GM23248 (cell line): ENCODE measurements around the gene KRT84. TPM values are rescaled to one million over a fixed set of nuclear protein-coding genes. Genes with fewer than 3 reads are reported as not detected.

Source experiments
- DNase-seq: peaks from one replicate; pipeline ENCODE4 v3.0.0-alpha.2; 2015
- H2AFZ ChIP-seq: fragments of 200-600 bp; sonication (generic); 2 replicates; pipeline ENCODE4 v1.6.1; 2016; ENCODE audit warnings: antibody characterized with exemption
- H3F3A ChIP-seq: fragments of 200-600 bp; sonication (generic); 2 replicates; pipeline ENCODE4 v1.6.1; 2016; ENCODE audit warnings: mild to moderate bottlenecking, antibody characterized with exemption, mixed run types; ENCODE audit not compliant: insufficient read depth
- H3K27ac ChIP-seq: fragments of 200-600 bp; sonication (generic); 2 replicates; pipeline ENCODE4 v1.5.1; 2016; ENCODE audit warnings: mild to moderate bottlenecking
- H3K27me3 ChIP-seq: fragments of 200-600 bp; sonication (generic); replicated peaks from 2 replicates; pipeline ENCODE4 v1.6.1; 2016; ENCODE audit warnings: mild to moderate bottlenecking; ENCODE audit not compliant: insufficient read depth
- H3K36me3 ChIP-seq: fragments of 200-600 bp; sonication (generic); 2 replicates; pipeline ENCODE4 v1.6.1; 2016; ENCODE audit warnings: low read depth, mild to moderate bottlenecking
- H3K4me1 ChIP-seq: fragments of 200-600 bp; sonication (generic); 2 replicates; pipeline ENCODE4 v1.6.1; 2016; ENCODE audit warnings: mild to moderate bottlenecking; ENCODE audit not compliant: insufficient read depth
- H3K4me2 ChIP-seq: fragments of 200-600 bp; sonication (generic); one replicate; pipeline ENCODE4 v1.6.1; 2016; ENCODE audit warnings: mild to moderate bottlenecking; ENCODE audit not compliant: unreplicated experiment
- H3K4me3 ChIP-seq: fragments of 200-600 bp; sonication (generic); 2 replicates; pipeline ENCODE4 v1.5.1; 2016; ENCODE audit warnings: mild to moderate bottlenecking
- H3K79me2 ChIP-seq: fragments of 200-600 bp; sonication (generic); 2 replicates; pipeline ENCODE4 v1.6.1; 2016; ENCODE audit warnings: mild to moderate bottlenecking; ENCODE audit not compliant: insufficient read depth
- H3K9ac ChIP-seq: fragments of 200-600 bp; sonication (generic); 2 replicates; pipeline ENCODE4 v1.6.1; 2016; ENCODE audit warnings: mild to moderate bottlenecking
- H3K9me2 ChIP-seq: fragments of 200-600 bp; sonication (generic); 2 replicates; pipeline ENCODE4 v1.6.1; 2016; ENCODE audit warnings: mixed run types, mild to moderate bottlenecking, moderate library complexity; ENCODE audit not compliant: insufficient read depth
- H3K9me3 ChIP-seq: fragments of 200-600 bp; sonication (generic); one replicate; pipeline ENCODE4 v1.6.1; 2017; ENCODE audit warnings: low read depth
- H4K20me1 ChIP-seq: fragments of 200-600 bp; sonication (generic); 2 replicates; pipeline ENCODE4 v1.6.0; 2016; ENCODE audit not compliant: insufficient read depth
- EZH2 ChIP-seq: fragments of 200-600 bp; sonication (generic); IDR thresholded peaks from 2 replicates; pipeline ENCODE4 v1.6.1; 2018; ENCODE audit warnings: antibody characterized with exemption, mild to moderate bottlenecking; ENCODE audit not compliant: insufficient read depth, poor library complexity, severe bottlenecking
- EZH2phosphoT487 ChIP-seq: fragments of 200-600 bp; sonication (generic); IDR thresholded peaks from 2 replicates; pipeline ENCODE4 v1.6.1; 2018; ENCODE audit warnings: antibody characterized with exemption, moderate library complexity, mild to moderate bottlenecking, low read depth; ENCODE audit not compliant: insufficient read depth
- WGBS, 2 experiments: methylation state at CpG; one replicate each; pipeline ENCODE4 v1.1.6; 2015 to 2017; ENCODE audit warnings: low lambda C conversion rate in 2 of 2, low coverage in 1 of 2; ENCODE audit errors: missing lambda C conversion rate in 2 of 2; 5-methylcytosine and 5-hydroxymethylcytosine counted together
- in situ Hi-C: fragments of 300-500 bp; cut with MboI; formaldehyde crosslinking; loops from 2 replicates; pipeline ENCODE4 v1.15.0; 2020
- polyA plus RNA-seq: library from polyadenylated mRNA; unstranded; fragments of >200 nt; fragmentation: Nextera tagmentation; extraction: Ambion mirVana; gene quantifications from 2 replicates; pipeline ENCODE4 v1.2.1, GENCODE V29; 2016
- total RNA-seq: library from RNA; depleted of rRNA; stranded (reverse); fragments of >200 nt; shearing (Covaris generic); gene quantifications from 2 replicates; pipeline ENCODE4 v1.2.3, GENCODE V29; 2014

KRT84 gene
- total and polyA plus RNA-seq, 2 experiments from 2014 or later, result not detected

DNA sequence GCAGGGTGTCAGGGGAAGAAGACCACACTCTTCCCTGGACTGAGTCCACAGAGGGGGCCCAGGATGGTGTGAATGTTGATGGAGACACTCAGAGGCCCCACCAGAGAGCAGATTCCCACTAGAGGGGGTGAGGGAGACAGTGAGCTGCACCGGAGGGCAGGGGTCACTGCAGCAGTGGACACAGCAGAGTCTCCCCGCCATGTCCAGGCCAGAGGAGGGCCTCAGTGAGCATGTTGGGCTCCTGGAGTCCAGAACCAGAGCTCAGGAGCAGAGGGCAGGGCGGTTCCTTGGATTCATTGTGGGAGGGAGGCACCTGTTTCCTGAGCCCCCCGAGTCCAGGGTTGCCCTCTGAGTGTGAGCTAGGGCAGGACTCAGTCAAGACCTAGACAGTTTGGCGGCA is 22.5 kb upstream of the KRT84 start:
- no peak overlapping the region for H3K4me3 ChIP-seq
- TF ChIP-seq EZH2 (no peak), EZH2phosphoT487 (no peak)
- H3F3A ChIP-seq, result no peaks in the 10 kb centered on the region
- H3K4me2 ChIP-seq, result no peak overlapping the region
- H3K9me3 ChIP-seq, result no peaks in the 10 kb centered on the region
- H3K9ac ChIP-seq, result no peak overlapping the region
- no peaks in the 10 kb centered on the region for H4K20me1 ChIP-seq
- H3K36me3 ChIP-seq, result no peaks in the 10 kb centered on the region
- in situ Hi-C loops, result no loop called here
- no peaks in the 10 kb centered on the region for H3K4me1 ChIP-seq
- no peak for DNase-seq
- no peak overlapping the region for H3K27ac ChIP-seq
- H3K79me2 ChIP-seq, result no peaks in the 10 kb centered on the region
- no peak overlapping the region for H2AFZ ChIP-seq
- no peaks in the 10 kb centered on the region for H3K27me3 ChIP-seq
- WGBS, 2 experiments, result 67 to 69% methylated on average over 5 of the region's 5 CpGs
- no peaks in the 10 kb centered on the region for H3K9me2 ChIP-seq

DNA sequence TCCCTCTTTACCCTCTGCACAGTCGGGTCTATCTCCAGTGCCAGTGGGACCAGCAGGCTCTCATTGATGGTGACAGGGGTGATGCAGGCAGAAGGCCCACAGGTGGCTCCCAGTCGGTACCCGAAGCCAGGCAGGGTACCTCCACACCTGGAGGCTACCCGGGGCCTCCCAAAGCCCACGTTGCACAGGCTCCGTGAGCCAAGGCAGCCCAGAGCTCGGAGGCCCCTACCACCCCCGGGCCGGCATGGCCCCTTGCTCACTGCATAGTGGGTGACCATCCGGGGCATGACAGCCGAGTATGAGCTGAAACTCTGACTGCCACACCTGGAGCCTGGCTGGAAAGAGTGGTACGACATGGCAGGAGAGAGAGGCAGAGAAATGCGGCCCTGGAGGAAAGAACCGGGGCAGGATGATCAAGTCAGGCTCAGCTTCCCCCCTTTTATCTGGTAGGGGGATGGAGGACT is 20.5 kb upstream of the KRT84 start, which contains the start of gene KRT82:
TSS of gene KRT82 (minus strand) at position 414 of the 464 bp plus-strand sequence. CDS start at position 356, 58 bp downstream.
- H3K4me2 ChIP-seq, result no peak within 1 kb of the TSS

DNA sequence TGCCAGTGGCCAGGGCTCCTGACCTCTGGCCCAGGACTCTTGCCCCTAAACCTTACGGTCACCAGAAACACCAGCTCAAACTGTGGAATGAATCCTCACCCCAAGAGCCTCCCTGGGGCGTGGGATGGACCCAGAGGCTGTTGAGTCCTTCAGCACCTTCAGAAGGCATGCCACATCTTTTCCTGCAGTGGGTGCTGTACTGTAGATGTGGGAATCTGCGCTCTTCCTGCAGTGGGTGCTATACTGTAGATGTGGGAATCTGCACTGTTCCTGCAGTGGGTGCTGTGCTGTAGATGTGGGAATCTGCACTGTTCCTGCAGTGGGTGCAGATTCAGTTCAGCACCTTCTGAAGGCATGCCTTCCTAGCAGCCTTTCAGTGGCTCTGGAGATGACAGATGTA is 19.5 kb upstream of the KRT84 start:
- H3K79me2 ChIP-seq, result no peaks in the 10 kb centered on the region
- DNase-seq, result no peak
- H3K9me2 ChIP-seq, result no peaks in the 10 kb centered on the region
- H3F3A ChIP-seq, result no peaks in the 10 kb centered on the region
- no peak overlapping the region for H3K9ac ChIP-seq
- H4K20me1 ChIP-seq, result no peaks in the 10 kb centered on the region
- H3K4me2 ChIP-seq, result no peak overlapping the region
- no peaks in the 10 kb centered on the region for H3K27me3 ChIP-seq
- in situ Hi-C loops, result no loop called here
- WGBS, 2 experiments, result 76 to 81% methylated on average over 3 of the region's 3 CpGs
- no peak overlapping the region for H3K27ac ChIP-seq
- no peaks in the 10 kb centered on the region for H3K4me1 ChIP-seq
- no peak for TF ChIP-seq EZH2phosphoT487
- no peak for TF ChIP-seq EZH2
- H3K4me3 ChIP-seq, result no peak overlapping the region
- no peaks in the 10 kb centered on the region for H3K9me3 ChIP-seq
- H2AFZ ChIP-seq, result no peak overlapping the region
- no peaks in the 10 kb centered on the region for H3K36me3 ChIP-seq

More for the DNA sequence above, 20.5 kb upstream of the KRT84 start, which contains the start of gene KRT82:
- TF ChIP-seq EZH2phosphoT487 (no peak), EZH2 (no peak)
- Histone ChIP-seq H3K4me3 (no peak within 1 kb of the TSS), H3K27me3 (no peaks in the 10 kb centered on the region), H4K20me1 (no peaks in the 10 kb centered on the region), H2AFZ (no peak within 1 kb of the TSS), H3K79me2 (no peaks in the 10 kb centered on the region), H3K9me3 (no peaks in the 10 kb centered on the region), H3K4me1 (no peaks in the 10 kb centered on the region), H3F3A (no peaks in the 10 kb centered on the region), H3K9me2 (no peaks in the 10 kb centered on the region), H3K36me3 (no peaks in the 10 kb centered on the region), H3K27ac (no peak within 1 kb of the TSS), H3K9ac (no peak within 1 kb of the TSS)
- DNase-seq, result no peak
- in situ Hi-C loops, result no loop called here
- WGBS, 2 experiments, result 73 to 74% methylated on average over 13 to 14 of the region's 14 CpGs

DNA sequence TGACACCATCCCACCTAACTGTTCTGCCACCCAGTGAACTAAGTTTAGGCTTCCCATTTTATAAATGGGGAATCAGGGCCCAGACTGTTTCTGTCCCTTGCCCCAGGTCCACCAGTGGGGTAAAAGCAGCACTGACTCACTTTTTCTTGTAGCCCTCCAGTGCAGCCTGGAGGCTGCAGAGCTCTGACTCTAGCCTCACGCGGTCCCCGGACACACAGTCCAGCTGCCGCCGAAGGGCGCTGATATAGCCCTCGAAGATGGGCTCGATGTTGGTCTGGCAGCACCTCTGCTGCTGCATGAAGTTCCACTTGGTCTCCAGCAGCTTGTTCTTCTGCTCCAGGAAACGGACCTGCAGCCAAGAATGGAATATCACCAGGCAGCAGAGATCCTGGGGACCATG is 18.1 kb upstream of the KRT84 start:
- no peak overlapping the region for H3K9ac ChIP-seq
- H3K27ac ChIP-seq, result no peak overlapping the region
- no peaks in the 10 kb centered on the region for H3K9me3 ChIP-seq
- H3K9me2 ChIP-seq, result no peaks in the 10 kb centered on the region
- no peak overlapping the region for H3K4me2 ChIP-seq
- 84 to 88% methylated on average over 9 of the region's 9 CpGs for WGBS, 2 experiments
- no peaks in the 10 kb centered on the region for H3K36me3 ChIP-seq
- H3K79me2 ChIP-seq, result no peaks in the 10 kb centered on the region
- no peak overlapping the region for H2AFZ ChIP-seq
- in situ Hi-C loops, result no loop called here
- TF ChIP-seq EZH2phosphoT487 (no peak), EZH2 (no peak)
- H3K4me3 ChIP-seq, result no peak overlapping the region
- H3F3A ChIP-seq, result no peaks in the 10 kb centered on the region
- no peaks in the 10 kb centered on the region for H3K4me1 ChIP-seq
- no peak for DNase-seq
- no peaks in the 10 kb centered on the region for H4K20me1 ChIP-seq
- 0 out of 2 replicates have a peak, but pooled peaks cover under 1% of the 10 kb centered on the region for H3K27me3 ChIP-seq
